OCI-LY7 (cell line): ENCODE measurements around the gene TARS3. TPM values are rescaled to one million over a fixed set of nuclear protein-coding genes. Genes with fewer than 3 reads are reported as not detected.

ENCODE experiments used
- BruUV-seq: library from RNA; stranded (reverse); fragments of 400-500 nt; replicated peaks from 2 replicates; lab custom pipeline; 2021; lab: Mats Ljungman, UMichigan
- CTCF ChIA-PET: fragments of 300-600 bp; sonication (Branson Sonifier 250); formaldehyde crosslinking; loops from one replicate; lab custom pipeline; 2022; ENCODE audit warnings: antibody characterized with exemption; ENCODE audit not compliant: unreplicated experiment; lab: Charles Lee
- POLR2A ChIA-PET: fragments of 300-600 bp; sonication (Branson Sonifier 250); formaldehyde crosslinking; loops from one replicate; lab custom pipeline; 2022; ENCODE audit warnings: antibody characterized with exemption; lab: Charles Lee
- DNase-seq: peaks from one replicate; pipeline ENCODE4 v3.0.0-alpha.2; 2015; ENCODE audit warnings: low spot score
- H2AFZ ChIP-seq: fragments of 200-600 bp; sonication (generic), shearing (Covaris generic); 2 replicates; pipeline ENCODE4 v1.6.1; 2014; ENCODE audit warnings: mild to moderate bottlenecking, antibody characterized with exemption, low read length, moderate library complexity
- H3K27ac ChIP-seq: fragments of 200-600 bp; sonication (generic); 2 replicates; pipeline ENCODE4 v1.5.1; 2014; ENCODE audit warnings: mixed run types, low read depth, mild to moderate bottlenecking, moderate library complexity, low read length, inconsistent platforms; ENCODE audit not compliant: poor library complexity, severe bottlenecking
- H3K36me3 ChIP-seq: fragments of 200-600 bp; sonication (generic); 2 replicates; pipeline ENCODE4 v1.6.1; 2014; ENCODE audit warnings: mild to moderate bottlenecking, antibody characterized with exemption, low read length, moderate library complexity, mixed read lengths; ENCODE audit not compliant: insufficient read depth
- H3K4me1 ChIP-seq: fragments of 200-600 bp; sonication (generic); 2 replicates; pipeline ENCODE4 v1.5.1; 2014; ENCODE audit warnings: mild to moderate bottlenecking, low read length; ENCODE audit not compliant: insufficient read depth, poor library complexity, severe bottlenecking
- H3K4me2 ChIP-seq: fragments of 200-600 bp; sonication (generic); 2 replicates; pipeline ENCODE4 v1.6.1; 2014; ENCODE audit warnings: mild to moderate bottlenecking, low read length
- H3K4me3 ChIP-seq: fragments of 200-600 bp; sonication (generic); 2 replicates; pipeline ENCODE4 v1.5.1; 2014; ENCODE audit warnings: mild to moderate bottlenecking, low read depth, low read length; ENCODE audit not compliant: poor library complexity, severe bottlenecking
- H3K79me2 ChIP-seq: fragments of 200-600 bp; sonication (generic); 2 replicates; pipeline ENCODE4 v1.6.1; 2016; ENCODE audit warnings: low read depth, mild to moderate bottlenecking, low read length, moderate library complexity, mixed read lengths; ENCODE audit not compliant: insufficient read depth
- H3K9me2 ChIP-seq: fragments of 200-600 bp; sonication (generic); 2 replicates; pipeline ENCODE4 v1.6.1; 2016; ENCODE audit warnings: mild to moderate bottlenecking, low read length, mixed read lengths; ENCODE audit not compliant: insufficient read depth
- H3K9me3 ChIP-seq: fragments of 200-600 bp; sonication (generic); 2 replicates; pipeline ENCODE4 v1.6.1; 2014; ENCODE audit warnings: mild to moderate bottlenecking, mixed run types, low read length, mixed read lengths
- H4K20me1 ChIP-seq: fragments of 200-600 bp; sonication (generic); 2 replicates; pipeline ENCODE4 v1.6.1; 2014; ENCODE audit warnings: mild to moderate bottlenecking, antibody characterized with exemption, low read length, moderate library complexity, mixed read lengths; ENCODE audit not compliant: insufficient read depth
- EZH2phosphoT487 ChIP-seq: fragments of 200-600 bp; sonication (generic); IDR thresholded peaks from 2 replicates; pipeline ENCODE4 v1.6.1; 2018; ENCODE audit warnings: low read depth, borderline replicate concordance, mild to moderate bottlenecking, mixed run types, antibody characterized with exemption, low read length, moderate library complexity, mixed read lengths
- intact Hi-C: fragments of 100-400 bp; cut with micrococcal nuclease; formaldehyde crosslinking; loops from one replicate; pipeline ENCODE4 v1.10.0; 2022; ENCODE audit not compliant: unreplicated experiment
- total RNA-seq, 2 experiments: library from RNA; depleted of rRNA in 1 of 2; stranded (reverse); fragments of >200 nt in 1 of 2; shearing (Covaris generic) in 1 of 2; gene quantifications; 2 replicates each; pipeline ENCODE4 v1.2.3, GENCODE V29; 2014 to 2022
- TF ChIP-seq, protein P1 (sequence below): fragments of 200-600 bp; sonication (generic); conservative IDR thresholded peaks from 2 replicates; pipeline ENCODE4 v1.5.1; 2014; ENCODE audit warnings: mild to moderate bottlenecking, antibody characterized with exemption, low read length, moderate library complexity, mixed read lengths

The TARS3 gene
- total RNA-seq, 2 experiments from 2014 or later, result 7.1 to 11.0 TPM

DNA sequence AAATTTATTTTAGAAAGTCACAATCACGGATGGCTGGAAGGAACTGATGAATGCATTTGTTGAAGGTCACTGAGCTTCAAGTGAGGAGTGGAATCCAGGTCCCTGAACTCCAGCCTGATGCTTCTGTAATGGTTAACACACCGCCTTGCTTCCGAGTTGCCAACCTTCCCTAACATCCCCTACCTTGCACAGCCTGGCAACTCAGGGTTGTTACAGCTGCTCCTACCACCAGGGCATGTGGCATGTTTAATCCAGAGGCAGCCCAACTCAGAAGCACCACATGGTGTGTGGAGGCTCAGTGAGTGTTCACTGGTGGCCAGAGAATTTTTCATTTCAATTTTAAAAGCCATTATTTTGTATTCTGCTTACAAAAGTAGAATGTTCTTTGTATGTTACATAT lies 77.0 kb downstream of the TARS3 start:
- ChIA-PET POLR2A (interaction anchor here (0.6 to 1.0 kb wide), 2 partner anchors 8 to 11 kb away, joined by 3 read pairs; no protein-coding TSS in a partner anchor), CTCF (no interaction called here)
- Histone ChIP-seq H3K4me1 (peaks cover 23% of the 10 kb centered on the region), H3K9me3 (no peaks in the 10 kb centered on the region), H3K79me2 (peaks cover 45% of the 10 kb centered on the region), H2AFZ (no peak overlapping the region), H3K27ac (no peak overlapping the region), H4K20me1 (peaks cover 23% of the 10 kb centered on the region), H3K9me2 (no peaks in the 10 kb centered on the region), H3K36me3 (peaks cover 77% of the 10 kb centered on the region), H3K4me2 (no peak overlapping the region), H3K4me3 (no peak overlapping the region)
- intact Hi-C loops, result no loop called here
- no peak for DNase-seq
- no peak for TF ChIP-seq EZH2phosphoT487
- TF ChIP-seq, protein P1, sequence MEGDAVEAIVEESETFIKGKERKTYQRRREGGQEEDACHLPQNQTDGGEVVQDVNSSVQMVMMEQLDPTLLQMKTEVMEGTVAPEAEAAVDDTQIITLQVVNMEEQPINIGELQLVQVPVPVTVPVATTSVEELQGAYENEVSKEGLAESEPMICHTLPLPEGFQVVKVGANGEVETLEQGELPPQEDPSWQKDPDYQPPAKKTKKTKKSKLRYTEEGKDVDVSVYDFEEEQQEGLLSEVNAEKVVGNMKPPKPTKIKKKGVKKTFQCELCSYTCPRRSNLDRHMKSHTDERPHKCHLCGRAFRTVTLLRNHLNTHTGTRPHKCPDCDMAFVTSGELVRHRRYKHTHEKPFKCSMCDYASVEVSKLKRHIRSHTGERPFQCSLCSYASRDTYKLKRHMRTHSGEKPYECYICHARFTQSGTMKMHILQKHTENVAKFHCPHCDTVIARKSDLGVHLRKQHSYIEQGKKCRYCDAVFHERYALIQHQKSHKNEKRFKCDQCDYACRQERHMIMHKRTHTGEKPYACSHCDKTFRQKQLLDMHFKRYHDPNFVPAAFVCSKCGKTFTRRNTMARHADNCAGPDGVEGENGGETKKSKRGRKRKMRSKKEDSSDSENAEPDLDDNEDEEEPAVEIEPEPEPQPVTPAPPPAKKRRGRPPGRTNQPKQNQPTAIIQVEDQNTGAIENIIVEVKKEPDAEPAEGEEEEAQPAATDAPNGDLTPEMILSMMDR, result no peak
- BruUV-seq, result no TSS peak

DNA sequence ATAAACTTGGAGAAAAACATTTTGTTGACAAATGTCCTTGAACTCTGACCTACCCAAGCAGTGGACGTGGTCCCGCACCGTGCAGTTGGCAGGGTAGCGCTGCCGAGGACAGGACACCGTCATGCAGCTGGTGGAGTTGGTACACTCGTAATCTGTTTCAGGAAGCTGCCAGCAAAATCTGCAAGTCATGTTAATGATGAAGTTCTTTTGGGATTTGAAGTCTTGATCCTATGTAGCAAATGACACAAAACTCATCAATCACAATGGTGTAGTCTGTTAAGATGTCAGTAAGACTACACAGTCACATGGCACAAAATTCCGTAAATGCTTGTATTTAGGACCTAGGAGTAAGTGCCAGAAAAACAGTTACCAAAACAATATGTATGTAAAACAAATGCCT lies 77.6 kb downstream of the TARS3 start:
- H2AFZ ChIP-seq, result no peak overlapping the region
- TF ChIP-seq, protein P1, result no peak
- TF ChIP-seq EZH2phosphoT487, result no peak
- no peaks in the 10 kb centered on the region for H3K9me2 ChIP-seq
- ChIA-PET CTCF (no interaction called here), POLR2A (interaction anchor here (1.0 kb wide), 1 partner anchor 9 kb away, joined by 3 read pairs; no protein-coding TSS in a partner anchor)
- H3K9me3 ChIP-seq, result no peaks in the 10 kb centered on the region
- peaks cover 23% of the 10 kb centered on the region for H4K20me1 ChIP-seq
- peaks cover 29% of the 10 kb centered on the region for H3K4me1 ChIP-seq
- H3K36me3 ChIP-seq, result peaks cover 82% of the 10 kb centered on the region
- intact Hi-C loops, result no loop called here
- no peak overlapping the region for H3K4me2 ChIP-seq
- H3K79me2 ChIP-seq, result peaks cover 44% of the 10 kb centered on the region
- BruUV-seq, result no TSS peak
- H3K27ac ChIP-seq, result no peak overlapping the region
- no peak overlapping the region for H3K4me3 ChIP-seq
- no peak for DNase-seq

DNA sequence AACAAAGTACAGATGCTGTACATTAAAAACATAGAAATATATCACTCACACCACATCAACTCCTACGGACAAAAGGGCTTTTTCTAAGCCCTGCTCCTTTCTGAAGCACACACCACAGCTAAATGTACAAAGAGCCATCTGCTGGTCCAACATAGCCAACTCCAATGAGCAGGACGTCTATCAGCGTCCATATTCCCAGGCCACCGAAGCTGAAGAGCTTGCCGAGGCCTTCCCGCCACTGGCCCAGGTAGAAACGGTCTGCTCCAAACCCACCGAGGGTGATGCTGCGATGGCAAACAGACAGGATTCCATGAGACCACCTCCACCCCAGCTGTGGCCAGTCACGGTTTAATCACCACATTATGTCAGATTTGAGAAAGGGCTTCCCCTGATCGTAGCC lies 81.9 kb downstream of the TARS3 start:
- Histone ChIP-seq H4K20me1 (peaks cover 5% of the 10 kb centered on the region; the same call in 1 of the 2 replicates), H3K9me2 (no peaks in the 10 kb centered on the region), H3K27ac (peak overlapping the region; percentile 46), H3K4me1 (peaks cover 19% of the 10 kb centered on the region), H3K79me2 (peaks cover 8% of the 10 kb centered on the region; the same call in 1 of the 2 replicates), H3K4me3 (no peak overlapping the region), H3K4me2 (peak overlapping the region; percentile 55), H3K36me3 (peaks cover 76% of the 10 kb centered on the region), H2AFZ (no peak overlapping the region), H3K9me3 (no peaks in the 10 kb centered on the region)
- BruUV-seq, result no TSS peak
- intact Hi-C loops, result no loop called here
- TF ChIP-seq, protein P1, result no peak
- TF ChIP-seq EZH2phosphoT487, result no peak
- ChIA-PET POLR2A (no interaction called here), CTCF (interaction anchor here (2.7 kb wide), 1 partner anchor 13 kb away, joined by 10 read pairs; no protein-coding TSS in a partner anchor)
- DNase-seq, result no peak
